ENCODE data around the gene TRIM17. TPM values are rescaled to one million over a fixed set of nuclear protein-coding genes. Genes with fewer than 3 reads are reported as not detected.

The TRIM17 gene
- total and polyA plus RNA-seq, 9 of the 15 experiments (the other 6 are each of a cell fraction or from before 2014, with no cell fraction given): not detected

DNA sequence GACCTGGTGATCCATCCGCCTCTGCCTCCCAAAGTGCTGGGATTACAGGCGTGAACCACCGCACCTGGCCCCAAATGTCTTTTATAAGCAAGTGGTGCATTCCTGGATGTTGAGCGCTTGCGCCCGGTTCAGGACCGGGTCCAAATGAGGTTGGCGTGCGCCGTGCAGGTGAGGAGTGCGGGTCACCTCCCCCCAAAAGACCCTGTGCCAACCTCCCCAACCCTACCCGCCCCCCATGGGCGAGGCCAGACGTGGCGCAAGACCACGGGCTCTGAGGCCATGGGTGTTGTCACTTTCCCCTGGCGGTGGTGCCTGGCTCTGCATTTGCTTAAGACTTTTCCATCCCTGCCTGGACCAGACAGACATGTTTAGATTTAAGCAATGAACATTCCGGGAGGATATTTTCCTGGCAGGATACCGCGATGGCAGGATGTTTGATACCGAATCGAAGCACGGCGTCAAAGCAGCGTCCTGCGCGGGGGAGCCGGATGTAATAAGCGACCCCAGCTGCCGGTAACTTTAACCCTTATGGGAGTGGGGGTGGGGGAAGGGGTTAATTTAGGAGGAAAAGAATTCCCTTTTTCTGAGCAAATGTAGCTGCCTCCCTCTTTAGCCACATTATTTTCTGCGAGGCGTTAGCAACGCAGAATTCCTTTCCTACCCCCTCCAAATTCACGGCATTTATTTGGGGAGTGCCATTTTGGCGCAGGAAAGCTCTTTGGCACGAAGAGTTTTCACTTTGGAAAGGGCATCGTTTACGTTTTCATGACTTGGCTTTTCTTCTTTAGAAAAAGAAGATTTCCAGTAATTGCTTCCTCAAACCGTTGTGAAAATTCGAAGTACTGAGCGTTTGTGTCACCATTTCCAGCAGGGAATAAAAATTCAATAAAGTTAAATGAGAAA lies 42.7 kb upstream of the TRIM17 start (continued):
- TF ChIP-seq HSF4 (CRISPR knock-in tag; IDR thresholded peaks at IDR 0.05; ENCODE audit: borderline replicate concordance) (no peak), CEBPB (tag; IDR thresholded peaks at IDR 0.05) (peak; percentile 97), RFX7 (CRISPR knock-in tag; IDR thresholded peaks at IDR 0.05) (no peak), NUFIP1 (IDR thresholded peaks at IDR 0.05; ENCODE audit: partially characterized antibody) (no peak), NFE2 (IDR thresholded peaks at IDR 0.05; ENCODE audit: low read depth) (no peak), NONO (IDR thresholded peaks at IDR 0.05; ENCODE audit: low read depth in 2 of 2, low read length in 1 of 2) (peak in 1 of 2 experiments; percentile 47; a peak in 1 of 4 replicates), NR4A1 (CRISPR knock-in tag; IDR thresholded peaks at IDR 0.05) (no peak), NR4A1 (tag; IDR thresholded peaks at IDR 0.05) (no peak), NFE2L1 (tag; IDR thresholded peaks at IDR 0.05; ENCODE audit: borderline replicate concordance, low read depth) (no peak), TAF1 (IDR thresholded peaks at IDR 0.05; ENCODE audit: control insufficient read depth, extremely low read depth, insufficient read depth, low read length, severe bottlenecking) (peak; percentile 19), C11orf30 (IDR thresholded peaks at IDR 0.05; ENCODE audit: low read depth) (no peak), MYNN (IDR thresholded peaks at IDR 0.05) (peak; percentile 88; the same call in 1 of the 2 replicates), MYNN (CRISPR knock-in tag; IDR thresholded peaks at IDR 0.05) (no peak), ERF (CRISPR knock-in tag; IDR thresholded peaks at IDR 0.05) (0 out of 2 replicates have a peak, but pooled peaks have one; percentile 55), SOX6 (IDR thresholded peaks at IDR 0.05) (peak; percentile 15; the same call in 1 of the 2 replicates), KAT2B (IDR thresholded peaks at IDR 0.05; ENCODE audit: low read depth, low read length) (no peak), FOXA1 (IDR thresholded peaks at IDR 0.05; ENCODE audit: borderline replicate concordance) (no peak), ZNF134 (CRISPR knock-in tag; conservative IDR thresholded peaks at IDR 0.05) (no peak), MEIS2 (IDR thresholded peaks at IDR 0.05; ENCODE audit: partially characterized antibody) (peak; percentile 30), ZNF551 (CRISPR knock-in tag; IDR thresholded peaks at IDR 0.05) (no peak), ZNF232 (CRISPR knock-in tag; IDR thresholded peaks at IDR 0.05) (no peak), NFATC3 (IDR thresholded peaks at IDR 0.05) (no peak)
- TF ChIP-seq, protein P1, sequence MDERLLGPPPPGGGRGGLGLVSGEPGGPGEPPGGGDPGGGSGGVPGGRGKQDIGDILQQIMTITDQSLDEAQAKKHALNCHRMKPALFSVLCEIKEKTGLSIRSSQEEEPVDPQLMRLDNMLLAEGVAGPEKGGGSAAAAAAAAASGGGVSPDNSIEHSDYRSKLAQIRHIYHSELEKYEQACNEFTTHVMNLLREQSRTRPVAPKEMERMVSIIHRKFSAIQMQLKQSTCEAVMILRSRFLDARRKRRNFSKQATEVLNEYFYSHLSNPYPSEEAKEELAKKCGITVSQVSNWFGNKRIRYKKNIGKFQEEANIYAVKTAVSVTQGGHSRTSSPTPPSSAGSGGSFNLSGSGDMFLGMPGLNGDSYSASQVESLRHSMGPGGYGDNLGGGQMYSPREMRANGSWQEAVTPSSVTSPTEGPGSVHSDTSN (CRISPR knock-in tag; IDR thresholded peaks at IDR 0.05; ENCODE audit: low read depth): no peak
- TF ChIP-seq, protein P1 (tag; conservative IDR thresholded peaks at IDR 0.05; ENCODE audit: low read depth): no peak
- TF ChIP-seq, protein P2, sequence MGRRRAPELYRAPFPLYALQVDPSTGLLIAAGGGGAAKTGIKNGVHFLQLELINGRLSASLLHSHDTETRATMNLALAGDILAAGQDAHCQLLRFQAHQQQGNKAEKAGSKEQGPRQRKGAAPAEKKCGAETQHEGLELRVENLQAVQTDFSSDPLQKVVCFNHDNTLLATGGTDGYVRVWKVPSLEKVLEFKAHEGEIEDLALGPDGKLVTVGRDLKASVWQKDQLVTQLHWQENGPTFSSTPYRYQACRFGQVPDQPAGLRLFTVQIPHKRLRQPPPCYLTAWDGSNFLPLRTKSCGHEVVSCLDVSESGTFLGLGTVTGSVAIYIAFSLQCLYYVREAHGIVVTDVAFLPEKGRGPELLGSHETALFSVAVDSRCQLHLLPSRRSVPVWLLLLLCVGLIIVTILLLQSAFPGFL (CRISPR knock-in tag; IDR thresholded peaks at IDR 0.05): no peak
- TF ChIP-seq, protein P3, sequence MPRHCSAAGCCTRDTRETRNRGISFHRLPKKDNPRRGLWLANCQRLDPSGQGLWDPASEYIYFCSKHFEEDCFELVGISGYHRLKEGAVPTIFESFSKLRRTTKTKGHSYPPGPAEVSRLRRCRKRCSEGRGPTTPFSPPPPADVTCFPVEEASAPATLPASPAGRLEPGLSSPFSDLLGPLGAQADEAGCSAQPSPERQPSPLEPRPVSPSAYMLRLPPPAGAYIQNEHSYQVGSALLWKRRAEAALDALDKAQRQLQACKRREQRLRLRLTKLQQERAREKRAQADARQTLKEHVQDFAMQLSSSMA (CRISPR knock-in tag; IDR thresholded peaks at IDR 0.05): no peak

Data from K562 (cell line).